ENCODE measurements around the gene TRIM44.

DNA sequence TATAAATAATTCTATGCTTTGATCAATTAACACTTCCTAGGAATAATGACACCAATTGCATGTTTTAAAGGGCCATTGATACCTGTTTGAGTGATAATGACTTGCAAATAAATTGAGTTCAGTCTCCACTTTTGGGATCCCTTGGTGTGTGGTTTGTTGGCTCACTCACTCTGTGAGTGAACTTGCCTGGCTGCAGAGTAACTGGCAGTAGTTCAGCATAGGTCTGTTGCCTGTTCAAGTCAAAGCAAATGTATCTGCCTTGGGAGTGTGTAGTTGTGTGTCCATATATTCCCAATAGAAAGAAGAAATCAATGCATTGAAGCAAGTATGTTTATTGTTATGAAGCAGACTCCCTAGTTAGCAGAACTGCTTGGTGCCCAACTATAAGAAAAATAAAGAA lies 49.3 kb downstream of the TRIM44 start:
- TF ChIP-seq, protein P1, sequence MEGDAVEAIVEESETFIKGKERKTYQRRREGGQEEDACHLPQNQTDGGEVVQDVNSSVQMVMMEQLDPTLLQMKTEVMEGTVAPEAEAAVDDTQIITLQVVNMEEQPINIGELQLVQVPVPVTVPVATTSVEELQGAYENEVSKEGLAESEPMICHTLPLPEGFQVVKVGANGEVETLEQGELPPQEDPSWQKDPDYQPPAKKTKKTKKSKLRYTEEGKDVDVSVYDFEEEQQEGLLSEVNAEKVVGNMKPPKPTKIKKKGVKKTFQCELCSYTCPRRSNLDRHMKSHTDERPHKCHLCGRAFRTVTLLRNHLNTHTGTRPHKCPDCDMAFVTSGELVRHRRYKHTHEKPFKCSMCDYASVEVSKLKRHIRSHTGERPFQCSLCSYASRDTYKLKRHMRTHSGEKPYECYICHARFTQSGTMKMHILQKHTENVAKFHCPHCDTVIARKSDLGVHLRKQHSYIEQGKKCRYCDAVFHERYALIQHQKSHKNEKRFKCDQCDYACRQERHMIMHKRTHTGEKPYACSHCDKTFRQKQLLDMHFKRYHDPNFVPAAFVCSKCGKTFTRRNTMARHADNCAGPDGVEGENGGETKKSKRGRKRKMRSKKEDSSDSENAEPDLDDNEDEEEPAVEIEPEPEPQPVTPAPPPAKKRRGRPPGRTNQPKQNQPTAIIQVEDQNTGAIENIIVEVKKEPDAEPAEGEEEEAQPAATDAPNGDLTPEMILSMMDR (IDR thresholded peaks at IDR 0.05; ENCODE audit: extremely low read depth in 1 of 2, insufficient read depth in 1 of 2, low read depth in 1 of 2, low read length in 2 of 2): no peak
- TF ChIP-seq FOS (IDR thresholded peaks at IDR 0.05; ENCODE audit: borderline replicate concordance, insufficient read depth, low read length) (no peak), POLR2A (IDR thresholded peaks at IDR 0.05; ENCODE audit: low read depth, low read length) (no peak), GATA2 (IDR thresholded peaks at IDR 0.05; ENCODE audit: insufficient read depth, insufficient read length, low read depth, low read length) (no peak), POLR2AphosphoS5 (IDR thresholded peaks at IDR 0.05; ENCODE audit: insufficient read depth, low read depth, low read length) (no peak), EZH2 (IDR thresholded peaks at IDR 0.05; ENCODE audit: borderline replicate concordance, low read depth, low read length, severe bottlenecking) (no peak)
- TF ChIP-seq, protein P2, sequence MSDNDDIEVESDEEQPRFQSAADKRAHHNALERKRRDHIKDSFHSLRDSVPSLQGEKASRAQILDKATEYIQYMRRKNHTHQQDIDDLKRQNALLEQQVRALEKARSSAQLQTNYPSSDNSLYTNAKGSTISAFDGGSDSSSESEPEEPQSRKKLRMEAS (IDR thresholded peaks at IDR 0.05; ENCODE audit: insufficient read depth, insufficient read length): no peak
